ENCODE measurements around the gene RBP2.

Gene RBP2

GRCh38 chr3:139480585-139480984, 4.3 kb upstream of the RBP2 start:
- no peak for DNase-seq

GRCh38 chr3:139477710-139478640, 1.7 kb upstream of the RBP2 start:
- DNase-seq: no peak

GRCh38 chr3:139473155-139473771, 3.1 kb downstream of the RBP2 start:
- no peak for DNase-seq

DNA sequence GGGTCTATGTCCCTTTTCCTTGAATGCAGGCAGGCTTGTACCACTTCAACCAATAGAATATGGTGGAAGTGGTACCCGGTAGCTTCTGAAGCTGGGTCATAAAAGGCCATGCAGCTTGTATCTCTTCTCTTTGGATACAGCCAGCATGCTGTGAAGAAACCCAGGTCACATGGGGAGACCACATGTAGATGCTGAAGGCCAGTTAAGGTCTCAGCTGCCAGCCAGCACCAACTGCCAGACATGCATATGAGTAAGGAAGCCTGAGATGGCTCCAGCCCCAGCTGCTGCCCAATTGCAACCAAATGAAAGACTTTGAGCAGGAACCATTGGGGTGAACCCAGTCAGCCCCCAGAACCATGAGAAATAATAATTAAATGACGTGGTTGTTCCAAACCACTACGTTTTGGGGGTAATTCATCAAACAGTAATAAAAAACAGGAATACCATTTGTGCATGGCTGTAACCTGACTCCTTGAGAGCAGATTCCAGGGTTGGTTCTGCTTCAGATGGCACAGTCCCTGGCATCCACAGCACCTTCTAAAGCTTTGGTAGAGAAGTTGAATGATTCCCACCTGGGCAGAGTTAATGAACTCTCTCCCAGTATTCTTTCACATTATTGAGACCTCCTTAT, 3.8 kb downstream of the RBP2 start:
- no peak for DNase-seq

DNA sequence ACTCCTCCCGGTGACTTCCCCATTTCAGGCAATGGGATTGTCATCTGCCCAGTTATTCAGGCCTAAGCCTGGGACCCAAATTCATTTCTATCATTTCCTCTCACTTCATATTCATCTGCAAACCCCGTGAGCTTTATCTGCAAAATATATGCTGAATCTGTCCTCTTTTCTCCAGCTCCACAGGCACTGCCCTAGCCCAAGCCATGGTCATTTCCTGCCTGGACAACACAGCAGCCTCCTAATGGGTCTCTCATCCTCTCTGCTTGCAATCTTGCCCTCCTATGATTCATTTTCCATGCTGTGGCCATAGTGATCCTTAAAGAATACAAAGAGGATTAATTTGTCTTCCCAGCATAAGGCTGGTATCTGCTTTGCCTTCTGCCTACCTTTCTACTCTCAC, 6.1 kb downstream of the RBP2 start:
- DNase-seq: no peak

GRCh38 chr3:139468399-139468798, 7.9 kb downstream of the RBP2 start:
- no peak for DNase-seq

DNA sequence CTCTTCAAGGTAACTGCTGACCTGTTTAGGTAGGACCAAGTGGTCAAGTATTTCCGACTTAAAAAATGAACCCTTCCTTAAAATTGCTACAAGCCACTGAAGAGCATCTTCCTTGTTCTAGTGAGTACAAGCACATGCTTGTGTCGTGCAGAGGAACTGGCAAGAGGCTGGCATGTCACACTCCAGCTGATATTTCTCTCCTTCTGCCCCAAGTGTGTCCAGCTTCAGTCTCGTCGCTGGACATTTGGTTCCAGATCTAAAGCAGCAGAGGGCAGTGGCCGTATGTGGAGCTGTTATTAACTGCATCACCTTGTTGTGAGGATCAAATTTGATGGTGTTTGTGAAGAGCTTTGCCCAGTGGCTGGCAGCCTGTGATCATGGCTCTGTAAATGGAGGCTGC, 10.0 kb downstream of the RBP2 start:
- no peak for DNase-seq

DNA sequence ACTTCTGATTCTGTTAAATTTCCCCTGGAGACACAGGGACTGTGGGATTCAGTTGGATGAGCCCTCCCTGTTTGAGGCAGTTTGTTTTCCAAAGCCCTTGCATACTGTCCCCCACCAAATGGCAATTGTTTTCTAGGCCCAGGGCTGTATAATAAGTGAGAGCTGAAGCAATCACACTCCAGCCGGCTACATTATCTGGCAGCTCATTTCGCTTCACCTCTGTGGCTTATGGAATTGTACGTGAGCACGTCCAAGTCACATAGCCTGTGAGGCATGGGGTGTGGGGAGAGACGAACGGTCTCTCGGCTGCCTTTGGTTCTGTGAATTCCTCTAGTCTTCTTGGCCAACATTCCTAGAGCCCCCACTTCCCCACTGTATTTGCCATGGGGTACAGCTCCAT, 10.7 kb downstream of the RBP2 start:
- DNase-seq: no peak

- DNase-seq: no peak
Observed at GRCh38 chr3:139463466-139463865, 12.8 kb downstream of the RBP2 start.

DNA sequence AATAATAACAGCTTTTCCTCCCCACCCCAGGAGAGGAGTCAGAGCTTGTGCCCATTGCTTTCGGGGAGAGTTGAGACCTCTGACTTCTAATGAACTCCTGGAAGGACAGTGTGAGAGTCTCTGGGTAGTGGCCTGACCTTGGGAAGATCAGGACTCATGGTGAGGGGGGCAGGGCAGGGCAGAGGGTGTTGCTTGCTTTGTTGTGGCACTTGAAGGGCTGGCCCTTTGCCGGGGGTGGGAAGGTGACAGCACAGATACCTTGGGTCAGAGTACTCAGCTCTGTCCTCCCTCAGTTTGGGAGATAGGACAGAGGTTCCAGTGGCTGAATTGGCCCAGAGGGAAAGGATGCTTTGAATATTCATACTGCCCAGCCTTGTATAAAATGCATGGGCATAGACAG, 15.8 kb downstream of the RBP2 start:
- DNase-seq: no peak

DNA sequence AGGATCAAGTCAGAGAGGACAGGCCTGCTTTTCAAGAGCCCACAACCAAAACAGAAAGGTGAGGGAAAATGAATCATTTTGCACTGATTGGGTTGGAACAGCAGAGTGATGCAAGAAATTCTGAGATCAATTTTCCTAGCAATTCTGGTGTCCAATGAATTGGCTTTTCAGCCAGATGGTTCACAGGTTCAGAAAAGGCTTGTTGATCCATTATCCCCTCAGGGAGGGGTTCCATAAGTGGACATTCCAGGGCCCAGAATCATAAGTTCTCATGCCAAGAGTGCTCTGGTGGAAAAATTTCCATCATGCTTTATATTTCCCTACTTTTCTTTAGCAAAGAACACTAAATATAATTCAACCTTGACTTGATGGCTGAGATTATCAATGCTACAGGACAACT, 16.2 kb downstream of the RBP2 start:
- no peak for DNase-seq

DNA sequence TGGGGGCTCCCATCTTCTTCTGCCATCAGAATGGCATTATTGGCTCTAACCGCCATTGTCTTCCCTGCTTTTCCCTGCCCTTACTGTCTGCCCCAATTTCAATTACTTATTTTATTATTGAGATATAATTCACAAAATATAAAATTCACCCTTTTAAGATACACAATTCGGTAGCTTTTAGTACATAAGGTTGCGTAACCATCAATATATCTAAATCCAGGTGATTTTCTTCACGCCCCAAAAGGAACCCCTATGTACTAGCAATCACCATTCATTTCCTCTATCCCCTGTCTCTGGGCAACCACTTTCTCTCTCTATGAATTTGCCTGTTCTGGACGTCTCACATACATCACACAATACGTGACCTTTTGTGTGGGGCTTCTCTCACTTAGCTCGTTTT, 18.0 kb downstream of the RBP2 start:
- DNase-seq: no peak

GRCh38 chr3:139457066-139457465, 19.2 kb downstream of the RBP2 start:
- no peak for DNase-seq

DNA sequence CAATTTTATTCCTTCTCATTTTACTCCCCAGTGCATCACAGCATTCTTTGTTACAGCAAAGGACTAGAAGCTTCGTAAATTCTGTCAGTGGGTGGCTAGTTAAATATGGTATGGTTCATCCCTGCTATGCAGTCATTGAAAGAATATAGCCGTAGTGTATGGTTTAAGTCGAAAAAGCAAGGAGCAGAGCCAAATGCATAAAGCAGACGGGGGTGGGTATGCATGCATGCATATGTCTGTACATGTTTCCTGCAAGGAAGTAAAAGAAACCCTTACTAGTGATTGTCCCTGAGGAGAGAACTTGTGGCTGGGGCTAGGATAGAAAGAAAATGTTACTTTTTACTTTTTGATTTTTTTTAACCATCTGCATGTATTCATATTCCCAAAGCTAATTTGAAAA, 19.9 kb downstream of the RBP2 start:
- DNase-seq: no peak

- DNase-seq: no peak
Observed at GRCh38 chr3:139455855-139456254, 20.5 kb downstream of the RBP2 start.

GRCh38 chr3:139455206-139455605, 21.1 kb downstream of the RBP2 start:
- no peak for DNase-seq

- DNase-seq: no peak
Observed at GRCh38 chr3:139454346-139454745, 22.0 kb downstream of the RBP2 start.

DNA sequence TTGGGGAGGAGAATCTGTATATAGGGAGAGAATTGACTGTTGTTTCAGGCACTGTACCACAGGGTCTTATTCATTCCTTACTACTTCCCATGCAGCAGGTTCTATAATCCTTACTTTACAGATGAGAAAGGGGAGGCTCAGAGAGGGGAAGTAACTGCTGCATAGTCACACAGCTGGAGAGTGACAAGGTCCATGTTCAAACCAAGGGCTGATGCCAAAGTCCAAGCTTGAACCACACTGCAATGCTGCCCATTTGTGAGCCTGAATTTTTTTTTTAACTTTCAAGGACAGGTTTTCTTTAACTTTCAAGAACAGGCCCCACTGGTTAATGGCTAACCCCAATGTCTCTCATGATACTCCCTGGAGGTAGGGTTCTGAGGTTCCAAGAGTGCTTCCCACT, 26.2 kb downstream of the RBP2 start:
- DNase-seq: no peak

DNA sequence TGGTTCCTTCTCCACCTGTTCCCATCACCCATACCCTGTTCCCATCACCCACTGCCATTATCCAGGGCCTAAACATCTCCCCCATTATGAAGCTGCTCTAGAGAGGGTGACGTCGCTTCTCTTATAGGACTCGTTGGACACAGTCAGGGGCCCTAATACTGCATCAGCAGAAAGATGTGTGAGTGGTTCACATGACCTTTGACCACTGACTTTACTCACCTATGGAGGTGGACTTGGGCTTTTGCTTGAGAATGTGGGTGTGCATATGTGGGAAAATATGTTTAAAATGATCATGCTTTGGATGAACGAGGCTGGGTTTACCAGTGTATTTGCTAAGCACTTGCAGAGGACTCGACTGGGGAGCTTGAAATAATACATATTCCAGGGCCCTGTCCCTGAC, 26.8 kb downstream of the RBP2 start:
- DNase-seq: no peak

GRCh38 chr3:139448104-139448503, 28.2 kb downstream of the RBP2 start:
- DNase-seq: no peak

- no peak for DNase-seq
Observed at GRCh38 chr3:139447486-139447885, 28.8 kb downstream of the RBP2 start.

- no peak for DNase-seq
Observed at GRCh38 chr3:139444446-139444845, 31.9 kb downstream of the RBP2 start.

DNA sequence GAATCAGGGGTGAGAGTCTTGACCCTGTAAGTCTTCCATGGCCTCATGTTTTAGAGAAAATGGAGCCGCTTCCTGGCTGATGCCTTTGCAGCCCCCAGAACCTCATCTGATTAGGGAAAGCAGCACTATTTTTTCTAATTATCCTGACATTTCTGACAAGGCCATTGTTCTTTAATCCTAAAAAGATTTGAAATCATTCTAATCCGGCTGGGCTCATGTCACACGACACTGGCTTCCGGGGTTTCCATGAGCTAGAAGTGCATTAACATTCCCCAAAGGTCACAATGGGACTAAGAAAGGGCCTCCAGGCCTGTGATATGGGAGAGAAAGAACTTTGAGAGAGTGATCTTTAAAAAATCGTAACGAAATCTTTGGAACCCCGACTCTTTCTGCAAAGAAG, 33.1 kb downstream of the RBP2 start:
- DNase-seq: no peak

DNA sequence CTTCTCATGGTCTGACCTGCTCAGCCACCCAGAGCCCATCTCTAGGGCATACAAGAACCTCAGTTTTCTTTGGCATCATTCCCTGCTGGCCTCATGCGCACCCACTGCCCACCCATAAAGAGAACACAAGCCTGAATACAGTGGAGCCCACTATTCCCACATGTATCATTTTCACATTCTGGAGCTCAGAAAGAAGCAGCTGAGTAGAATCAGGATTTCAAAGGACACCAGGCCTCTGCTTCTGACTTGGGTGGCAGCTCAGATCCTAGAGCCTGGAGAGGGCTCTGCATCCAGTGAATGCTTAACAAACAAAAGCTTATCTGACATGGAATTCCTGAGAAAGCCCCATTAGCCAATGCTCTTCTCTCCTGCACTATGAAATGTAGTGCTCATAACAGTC, 34.7 kb downstream of the RBP2 start:
- no peak for DNase-seq
